ACC112 (cell line): Measurements from ENCODE around the gene KCNK15.
A peak's percentile ranks its signal among the peaks of the same experiment; 100 is the strongest.

Experiments
- H2AFZ ChIP-seq: fragments of 200-600 bp; sonication (generic); one replicate; pipeline ENCODE4 v1.6.0; 2017; ENCODE audit warnings: antibody characterized with exemption, low read length; ENCODE audit not compliant: unreplicated experiment
- H3K27ac ChIP-seq: fragments of 200-600 bp; sonication (generic); 2 replicates; pipeline ENCODE4 v1.5.1; 2014; ENCODE audit warnings: low read depth, mild to moderate bottlenecking, antibody characterized with exemption, low read length, moderate library complexity
- H3K27me3 ChIP-seq: fragments of 200-600 bp; sonication (generic); 2 replicates; pipeline ENCODE4 v1.6.1; 2014; ENCODE audit warnings: mild to moderate bottlenecking, antibody characterized with exemption, low read length, moderate library complexity, mixed read lengths; ENCODE audit not compliant: insufficient read depth
- H3K36me3 ChIP-seq: fragments of 200-600 bp; sonication (generic); 2 replicates; pipeline ENCODE4 v1.6.1; 2016; ENCODE audit warnings: mild to moderate bottlenecking, antibody characterized with exemption, low read length, moderate library complexity, mixed read lengths; ENCODE audit not compliant: insufficient read depth
- H3K4me1 ChIP-seq: fragments of 200-600 bp; sonication (generic); one replicate; pipeline ENCODE4 v1.6.1; 2016; ENCODE audit warnings: low read length, mixed read lengths; ENCODE audit not compliant: insufficient read depth, unreplicated experiment, control insufficient read depth
- H3K4me3 ChIP-seq: fragments of 200-600 bp; sonication (generic); 2 replicates; pipeline ENCODE4 v1.5.1; 2014; ENCODE audit warnings: mild to moderate bottlenecking, low read depth, low read length
- H3K79me2 ChIP-seq: fragments of 200-600 bp; sonication (generic); one replicate; pipeline ENCODE4 v1.6.0; 2016; ENCODE audit warnings: low read length; ENCODE audit not compliant: control insufficient read depth, unreplicated experiment, insufficient read depth

The KCNK15 gene

GRCh38 chr20:44746367-44747165, 901 bp downstream of the KCNK15 start:
- H3K27ac ChIP-seq = no peak overlapping the region
- peak overlapping the region; percentile 61 for H2AFZ ChIP-seq
- no peaks in the 10 kb centered on the region for H3K36me3 ChIP-seq
- H3K79me2 ChIP-seq = no peaks in the 10 kb centered on the region
- peak overlapping the region; percentile 79 for H3K4me3 ChIP-seq
- peaks cover 10% of the 10 kb centered on the region; the same call in 1 of the 2 replicates for H3K27me3 ChIP-seq
- H3K4me1 ChIP-seq = peaks cover 6% of the 10 kb centered on the region

GRCh38 chr20:44747166-44748004, 1.7 kb downstream of the KCNK15 start:
- Histone ChIP-seq H3K27ac (no peak overlapping the region), H3K4me3 (no peak overlapping the region; the same call in 1 of the 2 replicates), H3K79me2 (no peaks in the 10 kb centered on the region), H3K4me1 (peaks cover 6% of the 10 kb centered on the region), H2AFZ (no peak overlapping the region), H3K27me3 (peaks cover 10% of the 10 kb centered on the region; the same call in 1 of the 2 replicates), H3K36me3 (no peaks in the 10 kb centered on the region)

- H3K27me3 ChIP-seq = peaks cover 16% of the 10 kb centered on the region; the same call in 1 of the 2 replicates
- no peak overlapping the region for H3K27ac ChIP-seq
- H3K4me3 ChIP-seq = no peak overlapping the region
- H2AFZ ChIP-seq = no peak overlapping the region
- no peaks in the 10 kb centered on the region for H3K36me3 ChIP-seq
- no peaks in the 10 kb centered on the region for H3K79me2 ChIP-seq
- H3K4me1 ChIP-seq = peaks cover 6% of the 10 kb centered on the region
Measured at GRCh38 chr20:44748005-44748370, 2.3 kb downstream of the KCNK15 start.

GRCh38 chr20:44750081-44750805, 4.6 kb downstream of the KCNK15 start:
- H3K27me3 ChIP-seq = peaks cover 25% of the 10 kb centered on the region; the same call in 1 of the 2 replicates

GRCh38 chr20:44752099-44752931, 6.7 kb downstream of the KCNK15 start:
- Histone ChIP-seq H3K79me2 (no peaks in the 10 kb centered on the region), H3K27ac (no peak overlapping the region), H3K4me3 (no peak overlapping the region), H3K27me3 (peaks cover 15% of the 10 kb centered on the region; the same call in 1 of the 2 replicates), H2AFZ (no peak overlapping the region), H3K36me3 (no peaks in the 10 kb centered on the region), H3K4me1 (peaks cover 2% of the 10 kb centered on the region)

More at GRCh38 chr20:44750081-44750805, 4.6 kb downstream of the KCNK15 start:
- Histone ChIP-seq H2AFZ (no peak overlapping the region), H3K4me1 (peaks cover 6% of the 10 kb centered on the region), H3K79me2 (no peaks in the 10 kb centered on the region), H3K36me3 (no peaks in the 10 kb centered on the region), H3K27ac (no peak overlapping the region), H3K4me3 (no peak overlapping the region)

- H3K4me1 ChIP-seq = no peaks in the 10 kb centered on the region
- H3K79me2 ChIP-seq = no peaks in the 10 kb centered on the region
- H3K36me3 ChIP-seq = no peaks in the 10 kb centered on the region
- no peak overlapping the region for H2AFZ ChIP-seq
- no peak overlapping the region for H3K4me3 ChIP-seq
- H3K27me3 ChIP-seq = peaks cover 24% of the 10 kb centered on the region; the same call in 1 of the 2 replicates
- no peak overlapping the region for H3K27ac ChIP-seq
Measured at GRCh38 chr20:44754554-44754953, 8.9 kb downstream of the KCNK15 start.

- no peak overlapping the region for H3K4me3 ChIP-seq
Measured at GRCh38 chr20:44756011-44756688, 10.5 kb downstream of the KCNK15 start.

GRCh38 chr20:44756956-44757355, 11.3 kb downstream of the KCNK15 start:
- H2AFZ ChIP-seq = no peak overlapping the region
- H3K4me1 ChIP-seq = no peaks in the 10 kb centered on the region
- H3K79me2 ChIP-seq = no peaks in the 10 kb centered on the region
- no peak overlapping the region for H3K4me3 ChIP-seq
- no peak overlapping the region for H3K27ac ChIP-seq
- no peaks in the 10 kb centered on the region for H3K36me3 ChIP-seq
- peaks cover 35% of the 10 kb centered on the region for H3K27me3 ChIP-seq

More at GRCh38 chr20:44756011-44756688, 10.5 kb downstream of the KCNK15 start:
- H3K27ac ChIP-seq = no peak overlapping the region
- H2AFZ ChIP-seq = no peak overlapping the region
- H3K36me3 ChIP-seq = no peaks in the 10 kb centered on the region
- no peaks in the 10 kb centered on the region for H3K4me1 ChIP-seq
- H3K27me3 ChIP-seq = peaks cover 35% of the 10 kb centered on the region; the same call in 1 of the 2 replicates
- no peaks in the 10 kb centered on the region for H3K79me2 ChIP-seq

GRCh38 chr20:44758247-44759101, 12.8 kb downstream of the KCNK15 start:
- H3K4me3 ChIP-seq = no peak overlapping the region
- H3K27me3 ChIP-seq = peaks cover 35% of the 10 kb centered on the region
- no peak overlapping the region for H2AFZ ChIP-seq
- no peak overlapping the region for H3K27ac ChIP-seq
- H3K4me1 ChIP-seq = no peaks in the 10 kb centered on the region
- H3K36me3 ChIP-seq = no peaks in the 10 kb centered on the region
- H3K79me2 ChIP-seq = no peaks in the 10 kb centered on the region
